ENCODE data around the gene RABGAP1.
"Not testable (repeated sequence)": the region's sequence is repeated elsewhere in the genome, so short reads cannot be mapped to it uniquely, and the experiment has no call there.

RABGAP1 gene

GRCh38 chr9:122940749-122941581 is at the start of gene RABGAP1:
RABGAP1 (plus strand) TSS chr9:122941020; CDS start chr9:122957060, 16,040 bp downstream.
- DNase-seq (ENCODE audit: low read depth in 2 of 2), result peak; percentile 97 to 98

- DNase-seq (ENCODE audit: low read depth in 2 of 2), result no peak
These were observed 42.9 kb upstream of the RABGAP1 start for GRCh38 chr9:122897969-122898368.

GRCh38 chr9:122900791-122901190 is 40.0 kb upstream of the RABGAP1 start:
- DNase-seq (ENCODE audit: low read depth in 2 of 2), result no peak

GRCh38 chr9:122904466-122904822 is 36.4 kb upstream of the RABGAP1 start:
- peak; percentile 6 to 7 for DNase-seq (ENCODE audit: low read depth in 2 of 2)

- DNase-seq (ENCODE audit: low read depth in 2 of 2), result peak; percentile 93 to 95
These were observed 35.8 kb upstream of the RABGAP1 start, which contains the start of gene RC3H2 for GRCh38 chr9:122904823-122905710. RC3H2 (minus strand) TSS chr9:122905359; CDS start chr9:122897509, 7,850 bp downstream.

- DNase-seq (ENCODE audit: low read depth in 2 of 2), result not testable (repeated sequence)
These were observed 34.7 kb upstream of the RABGAP1 start for GRCh38 chr9:122906122-122906521.

GRCh38 chr9:122912671-122912963 is 28.2 kb upstream of the RABGAP1 start:
- no peak for DNase-seq (ENCODE audit: low read depth in 2 of 2)

GRCh38 chr9:122912964-122913673 is 27.7 kb upstream of the RABGAP1 start, which contains the start of gene ZBTB6:
ZBTB6 (minus strand) TSS chr9:122913323; CDS start chr9:122912072, 1,251 bp downstream.
- peak; percentile 50 to 66 for DNase-seq (ENCODE audit: low read depth in 2 of 2)

GRCh38 chr9:122918310-122918709 is 22.5 kb upstream of the RABGAP1 start:
- DNase-seq (ENCODE audit: low read depth in 2 of 2), result no peak

GRCh38 chr9:122922713-122923112 is 18.1 kb upstream of the RABGAP1 start:
- no peak for DNase-seq (ENCODE audit: low read depth in 2 of 2)

GRCh38 chr9:122923947-122924346 is 16.9 kb upstream of the RABGAP1 start:
- DNase-seq (ENCODE audit: low read depth in 2 of 2), result no peak

GRCh38 chr9:122929796-122930354 is 10.9 kb upstream of the RABGAP1 start:
- DNase-seq (ENCODE audit: low read depth in 2 of 2), result no peak

- no peak for DNase-seq (ENCODE audit: low read depth in 2 of 2)
These were observed 10.1 kb upstream of the RABGAP1 start for GRCh38 chr9:122930541-122931225.

GRCh38 chr9:122931226-122932121 is 9.3 kb upstream of the RABGAP1 start, which contains the start of gene ZBTB26:
ZBTB26 (minus strand) TSS chr9:122931512; CDS start chr9:122919934, 11,578 bp downstream.
- DNase-seq (ENCODE audit: low read depth in 2 of 2), result peak; percentile 89 to 91

- DNase-seq (ENCODE audit: low read depth in 2 of 2), result no peak
These were observed 4.4 kb upstream of the RABGAP1 start for GRCh38 chr9:122936464-122936863.

- DNase-seq (ENCODE audit: low read depth in 2 of 2), result no peak
These were observed 3.9 kb upstream of the RABGAP1 start for GRCh38 chr9:122936883-122937282.

GRCh38 chr9:122939601-122940000 is 1.2 kb upstream of the RABGAP1 start:
- DNase-seq (ENCODE audit: low read depth in 2 of 2), result no peak

- no peak for DNase-seq (ENCODE audit: low read depth in 2 of 2)
These were observed 419 bp upstream of the RABGAP1 start for GRCh38 chr9:122940454-122940748.

- DNase-seq (ENCODE audit: low read depth in 2 of 2), result no peak
These were observed 888 bp downstream of the RABGAP1 start for GRCh38 chr9:122941582-122942234.

All from stimulated activated CD8-positive, alpha-beta memory T cell treated with anti-CD3 and anti-CD28 coated beads, Interleukin-15, amount 100 ng/mL, for 48 hours (primary cell).